ENCODE measurements around the gene CCER1.

GRCh38 chr12:90924406-90924805, 30.6 kb downstream of the CCER1 start:
- TF ChIP-seq CTCF (IDR thresholded peaks at IDR 0.05) (no peak), POLR2A (IDR thresholded peaks at IDR 0.05) (no peak)

Data from heart left ventricle (tissue), 13 donors.